NOMO-1 treated with DMSO at 0.1 percent for 48 hours (cell line): ENCODE data around the gene SCNN1B.

ENCODE experiments used
- DNase-seq: peaks from one replicate; lab custom pipeline; 2025; ENCODE audit not compliant: unreplicated experiment; lab: John Stamatoyannopoulos, UW

The SCNN1B gene

DNA sequence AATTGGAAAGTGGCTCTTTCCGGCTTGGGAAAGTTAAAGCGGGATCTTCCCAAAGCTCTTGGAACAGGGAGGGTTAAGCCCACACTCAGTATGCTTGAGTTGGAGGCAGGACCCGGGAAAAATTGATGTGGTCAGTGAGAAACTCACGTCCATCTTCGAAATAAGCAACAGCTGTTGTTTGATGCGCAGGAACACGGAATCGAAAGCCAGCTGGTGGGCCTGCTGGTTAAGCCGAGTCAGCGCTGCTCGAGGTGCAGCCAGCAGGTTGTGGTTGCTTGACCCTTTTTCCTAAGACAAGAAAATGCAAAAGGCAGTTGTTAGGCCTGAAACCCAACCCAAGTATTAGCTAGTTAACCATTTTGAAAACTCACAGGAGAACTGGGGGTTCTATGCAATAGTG is 101.4 kb downstream of the SCNN1B start:
- no peak for DNase-seq

DNA sequence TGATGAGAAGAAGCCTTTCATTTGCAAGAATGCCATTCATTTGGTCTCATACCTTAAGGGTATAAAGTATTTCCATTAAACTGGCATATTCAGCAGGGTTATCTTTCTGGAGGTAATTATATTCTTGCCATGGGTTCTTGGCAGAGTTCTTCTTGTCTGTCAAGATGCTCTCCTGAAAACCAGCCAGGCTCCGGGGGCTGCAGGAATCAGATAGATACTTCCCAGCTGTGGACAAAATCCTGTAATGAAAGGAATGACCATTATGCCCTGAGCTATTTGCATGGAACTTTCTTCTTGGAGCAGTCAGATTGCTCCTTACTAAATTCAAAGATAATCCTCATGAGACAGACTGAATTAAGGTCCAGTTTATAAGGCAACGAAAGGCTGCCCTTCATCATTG is 103.9 kb downstream of the SCNN1B start:
- no peak for DNase-seq

DNA sequence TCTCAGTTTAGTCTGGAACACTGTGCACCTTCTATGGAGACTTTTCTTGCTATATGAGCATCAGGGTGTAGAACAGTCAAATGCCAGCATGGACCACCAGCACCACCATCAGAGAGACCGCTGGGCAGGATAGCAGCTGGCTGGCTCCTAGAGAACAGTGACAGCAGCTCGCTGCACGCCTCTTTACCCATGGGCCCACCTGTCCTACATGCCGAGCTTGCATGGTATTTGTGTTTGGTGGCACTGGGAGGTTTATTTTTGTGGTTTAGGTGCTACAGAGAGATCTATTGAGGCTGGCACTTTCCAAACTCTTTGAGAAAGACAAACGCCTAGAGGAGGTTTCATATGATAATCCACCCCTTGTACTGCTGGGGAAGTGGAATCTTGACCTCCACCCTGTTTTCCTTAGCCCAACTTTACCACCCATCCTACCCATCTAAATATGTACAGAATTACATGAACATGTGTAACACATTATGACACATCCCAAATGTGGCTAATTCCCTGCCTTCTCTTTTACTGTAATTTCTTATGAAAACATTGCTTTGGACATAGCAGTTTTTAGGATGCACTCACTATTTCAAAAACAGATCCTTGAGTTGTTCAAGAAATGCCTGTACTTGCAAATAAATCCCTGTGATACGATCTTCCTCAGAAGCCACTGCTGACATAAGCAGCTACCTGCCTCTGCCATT is 104.6 kb downstream of the SCNN1B start:
- no peak for DNase-seq

DNA sequence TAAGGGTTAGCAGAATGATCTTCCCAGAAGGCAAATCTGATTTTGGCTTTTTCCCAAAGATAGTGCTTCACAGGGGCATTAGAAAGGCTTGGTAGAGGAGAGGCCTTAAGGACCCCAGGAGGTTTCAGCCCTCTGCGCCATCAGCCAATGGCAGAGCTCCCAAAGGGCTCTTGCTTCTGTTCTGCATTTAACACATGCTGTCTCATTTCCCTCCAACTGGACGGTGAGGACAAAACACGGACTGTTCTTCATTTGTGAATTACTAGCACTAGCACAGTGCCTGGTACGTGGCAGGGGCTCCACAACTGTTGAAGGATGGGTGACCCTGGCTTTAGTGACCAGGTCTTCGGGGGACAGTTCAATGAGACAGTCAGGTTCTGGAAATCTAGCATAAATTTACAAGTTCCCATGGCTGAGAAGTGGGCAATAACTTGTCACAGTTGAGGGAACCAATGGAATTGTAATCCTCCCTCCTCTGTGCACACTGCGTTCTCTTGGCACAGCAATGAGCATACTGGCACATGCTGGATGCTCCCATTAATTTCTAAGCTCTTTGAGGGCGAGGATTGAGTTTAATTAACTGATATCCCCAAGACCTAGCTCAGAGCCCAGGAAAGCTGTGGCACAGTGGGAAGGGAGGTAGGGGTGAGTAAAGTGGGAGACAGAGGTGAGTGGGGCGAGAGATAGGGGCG is 105.5 kb downstream of the SCNN1B start:
- no peak for DNase-seq

DNA sequence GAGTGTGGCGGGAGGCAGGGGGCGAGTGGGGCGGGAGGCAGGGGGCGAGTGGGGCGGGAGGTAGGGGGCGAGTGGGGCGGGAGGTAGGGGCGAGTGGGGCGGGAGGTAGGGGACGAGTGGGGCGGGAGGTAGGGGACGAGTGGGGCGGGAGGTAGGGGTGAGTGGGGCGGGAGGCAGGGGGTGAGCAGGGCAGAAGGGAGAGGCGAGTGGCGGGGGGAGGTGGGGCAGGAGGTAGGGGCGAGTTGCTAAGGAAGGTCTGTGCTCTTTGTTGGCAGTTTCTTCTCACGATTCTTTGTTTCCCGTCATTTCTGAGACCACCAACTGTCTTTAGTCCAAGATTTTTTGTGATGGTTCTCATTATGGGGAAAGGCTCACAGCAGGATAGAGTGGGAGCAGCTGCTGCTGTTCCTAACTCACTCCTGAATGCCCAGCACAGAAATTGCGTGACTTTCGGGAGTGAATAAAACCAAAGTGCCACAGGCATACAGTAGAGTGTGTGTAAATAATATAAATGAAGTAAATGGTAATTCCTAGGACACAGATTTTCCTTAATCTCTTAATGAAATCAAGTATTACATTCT is 106.2 kb downstream of the SCNN1B start:
- DNase-seq, result no peak

DNA sequence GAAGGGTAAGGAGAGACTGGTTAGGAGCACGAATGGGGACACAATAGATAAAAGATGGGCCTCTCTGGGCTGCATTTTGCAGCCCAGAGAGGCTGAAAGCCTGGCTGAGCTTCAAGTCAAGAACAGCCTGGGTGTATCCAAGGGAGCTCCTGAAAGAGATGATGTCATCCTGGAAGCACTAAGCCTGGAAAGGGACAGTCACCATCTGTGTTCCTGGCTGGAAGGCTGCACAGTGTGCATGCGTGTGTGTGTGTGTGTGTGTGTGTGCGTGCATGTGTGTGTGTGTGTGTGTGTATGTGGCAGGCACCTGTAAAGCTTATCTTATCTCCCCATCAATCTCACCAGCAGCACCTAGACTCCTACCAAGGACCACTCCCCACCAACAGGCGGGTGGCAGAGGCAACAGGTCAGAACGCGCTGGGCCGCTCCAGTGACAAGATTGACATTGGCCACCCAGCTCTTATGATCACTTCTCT is 106.8 kb downstream of the SCNN1B start:
- no peak for DNase-seq

DNA sequence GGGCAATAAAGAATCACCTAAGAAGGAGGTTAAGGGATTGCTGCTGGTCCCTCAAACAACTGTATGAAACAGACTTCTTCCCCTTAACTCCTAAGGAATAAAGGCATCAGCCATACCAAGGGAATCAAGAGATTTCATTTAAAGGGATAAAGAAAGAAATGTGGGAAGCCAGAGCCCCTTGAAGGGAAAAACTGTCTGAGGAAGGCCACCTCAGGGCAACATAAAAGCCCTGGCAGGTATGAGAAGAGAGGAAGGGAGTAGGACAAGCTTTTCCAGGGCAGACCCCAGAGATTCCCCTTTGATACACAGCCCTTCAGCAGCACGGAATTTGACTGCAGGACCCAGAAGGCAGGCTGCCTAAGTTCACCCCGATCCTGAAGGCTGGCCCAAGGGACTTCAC is 107.4 kb downstream of the SCNN1B start:
- DNase-seq, result no peak

DNA sequence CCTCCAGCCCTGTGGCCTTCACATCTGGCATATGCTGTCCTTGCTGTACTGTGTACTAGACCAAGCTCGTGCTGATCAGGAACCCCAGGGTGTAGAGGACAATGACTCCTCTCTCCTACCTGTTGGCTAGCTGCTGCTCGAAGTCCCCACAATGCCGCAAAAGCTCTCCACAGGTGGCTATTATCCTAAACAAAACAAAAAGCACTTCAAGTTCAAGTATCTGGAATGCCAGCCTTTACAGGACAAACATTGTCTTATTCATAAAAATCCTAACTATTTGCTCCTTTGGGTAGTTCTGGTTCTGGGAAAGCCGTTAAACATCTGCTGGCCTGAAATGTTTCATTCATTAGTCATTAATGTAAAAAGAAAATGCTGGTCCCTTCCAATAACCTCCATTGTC is 108.1 kb downstream of the SCNN1B start:
- no peak for DNase-seq

DNA sequence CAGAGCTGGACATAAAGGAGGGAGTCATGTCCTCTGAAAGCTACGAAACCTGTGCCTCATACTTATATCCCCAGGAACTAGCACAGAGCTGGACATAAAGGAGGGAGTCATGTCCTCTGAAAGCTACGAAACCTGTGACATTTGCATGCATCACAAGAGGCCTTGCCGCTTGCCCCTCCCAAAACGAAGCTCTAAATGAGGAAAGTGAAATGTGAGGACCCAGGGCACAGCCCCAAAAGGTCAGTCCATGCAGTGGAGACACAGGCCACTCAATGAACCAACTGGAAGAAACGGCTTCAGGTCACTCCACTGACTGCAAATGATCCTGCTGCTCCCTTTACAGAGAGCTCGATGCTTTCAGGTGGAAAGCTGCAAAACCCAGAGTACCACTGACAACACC is 112.6 kb downstream of the SCNN1B start:
- no peak for DNase-seq

DNA sequence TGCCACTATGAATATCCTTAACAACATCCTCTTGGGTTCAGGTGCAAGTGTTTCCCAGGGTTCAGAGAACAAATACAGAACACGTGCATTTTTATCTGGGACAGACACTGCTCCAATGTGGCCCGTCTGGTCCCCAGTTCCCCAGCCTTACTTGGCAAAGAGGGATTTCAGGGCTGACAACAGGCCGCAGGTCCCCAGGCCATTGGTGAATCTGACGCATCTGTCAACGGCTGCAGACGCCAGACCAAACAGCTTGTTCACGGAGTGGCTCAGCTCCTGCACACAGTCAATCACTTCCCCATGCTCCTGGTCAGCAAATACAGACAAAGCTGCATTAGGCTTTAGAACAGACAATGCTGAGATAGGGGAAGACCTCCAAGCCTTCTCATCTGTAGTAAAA is 114.7 kb downstream of the SCNN1B start:
- no peak for DNase-seq

DNA sequence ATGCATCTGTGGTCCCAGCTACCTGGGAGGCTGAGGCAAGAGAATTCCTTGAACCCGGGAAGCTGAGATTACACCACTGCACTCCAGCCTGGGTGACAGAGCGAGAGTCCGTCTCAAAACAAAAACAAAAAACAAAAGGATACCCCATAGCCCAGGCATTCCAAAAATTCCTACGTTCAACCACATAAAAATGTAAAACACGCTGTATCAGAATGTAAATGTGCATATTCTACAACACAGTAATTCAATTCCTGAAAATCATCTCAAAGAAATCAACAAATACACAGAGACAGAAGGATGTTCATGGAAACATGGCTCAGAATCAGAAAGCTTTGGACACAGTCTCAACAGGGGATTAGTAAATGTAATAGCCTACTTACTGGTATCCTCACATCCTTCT is 117.9 kb downstream of the SCNN1B start:
- no peak for DNase-seq

DNA sequence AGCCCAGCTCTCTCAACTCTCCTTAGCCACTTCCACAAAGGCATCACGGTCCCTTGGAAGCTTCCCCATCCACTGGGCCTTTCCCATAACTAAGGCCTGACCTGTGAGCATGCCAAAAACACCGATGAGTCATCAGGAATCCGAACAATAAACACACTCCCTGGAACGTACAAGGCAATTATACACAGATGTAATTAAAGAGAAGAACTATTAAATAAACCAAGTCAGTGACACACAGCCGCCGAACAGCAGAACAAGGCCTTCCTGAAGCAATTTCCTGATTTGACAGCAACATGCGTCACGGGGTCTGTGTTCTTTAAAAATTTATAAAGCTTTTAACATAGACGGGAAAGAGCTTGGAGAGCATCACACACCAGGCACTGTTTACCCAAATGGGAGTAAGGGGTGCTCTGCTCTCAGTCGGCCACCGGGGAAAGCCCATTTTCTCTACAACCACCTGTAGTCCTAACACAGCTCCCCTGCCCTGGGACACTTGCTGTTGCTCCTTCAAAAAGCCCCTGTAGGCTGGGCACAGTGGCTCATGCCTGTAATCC is 121.5 kb downstream of the SCNN1B start:
- DNase-seq, result no peak

DNA sequence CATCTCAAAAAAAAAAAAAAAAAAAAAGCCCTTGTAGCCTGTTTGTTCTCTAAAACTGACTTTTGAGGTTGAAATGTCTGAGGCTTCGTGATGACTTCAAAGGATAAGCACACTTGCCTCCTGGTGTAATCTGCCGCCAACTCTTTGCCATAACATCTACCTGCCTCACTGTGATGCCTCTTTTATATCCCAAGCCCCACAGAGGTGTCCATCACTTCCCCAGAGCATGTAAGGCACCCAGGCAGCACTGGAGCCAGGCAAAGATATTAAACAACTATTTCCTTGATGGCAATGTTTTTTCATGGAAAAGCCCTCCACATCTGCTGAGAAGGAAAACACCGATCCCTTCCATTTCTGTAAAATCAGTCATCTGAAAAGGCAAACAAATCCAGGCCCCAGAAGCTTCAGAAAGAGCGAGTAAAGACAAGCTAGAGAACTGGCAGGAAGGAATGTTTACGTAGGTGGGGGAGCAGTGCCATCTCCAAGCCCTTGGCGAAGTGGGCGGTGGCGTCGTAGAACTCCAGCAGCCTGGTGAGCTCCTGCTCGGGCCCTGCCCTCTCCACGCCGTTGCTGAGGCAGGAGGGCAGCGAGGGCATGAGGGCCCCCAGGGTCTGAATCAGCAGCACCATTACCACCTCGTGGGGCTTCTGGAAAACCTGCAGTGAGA is 122.3 kb downstream of the SCNN1B start:
- no peak for DNase-seq

DNA sequence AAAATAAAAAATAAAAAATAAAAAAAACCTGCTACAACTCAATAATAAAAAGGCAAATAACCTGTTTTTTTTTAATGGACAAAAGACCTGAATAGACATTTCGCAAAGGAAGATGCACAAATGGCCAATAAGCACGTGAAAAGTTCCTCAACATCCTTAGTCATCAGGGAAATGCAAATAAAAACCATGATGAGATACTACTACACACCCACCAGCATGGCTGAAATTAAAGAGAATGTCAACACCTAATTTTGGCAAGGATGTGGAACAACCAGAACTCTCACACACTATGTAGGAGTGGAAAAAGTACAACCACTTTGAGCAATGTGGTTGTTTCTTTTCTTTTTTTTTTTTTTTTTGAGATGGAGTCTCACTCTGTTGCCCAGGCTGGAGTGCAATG is 126.2 kb downstream of the SCNN1B start:
- no peak for DNase-seq
